HG03342 (cell line): ENCODE data around the gene ANKRD40.
"Not testable (repeated sequence)": the region's sequence is repeated elsewhere in the genome, so short reads cannot be mapped to it uniquely, and the experiment has no call there.

Source experiments
- ATAC-seq: cut with Tn5 transposase; IDR thresholded peaks from one replicate; pipeline ENCODE4 v1.9.1; 2021; ENCODE audit warnings: mild to moderate bottlenecking, moderate library complexity; ENCODE audit not compliant: unreplicated experiment

Gene ANKRD40

GRCh38 chr17:50686494-50687199 lies 21.1 kb downstream of the ANKRD40 start:
- no peak for ATAC-seq

- ATAC-seq: no peak
Measured at GRCh38 chr17:50685691-50686493, 21.8 kb downstream of the ANKRD40 start.

DNA sequence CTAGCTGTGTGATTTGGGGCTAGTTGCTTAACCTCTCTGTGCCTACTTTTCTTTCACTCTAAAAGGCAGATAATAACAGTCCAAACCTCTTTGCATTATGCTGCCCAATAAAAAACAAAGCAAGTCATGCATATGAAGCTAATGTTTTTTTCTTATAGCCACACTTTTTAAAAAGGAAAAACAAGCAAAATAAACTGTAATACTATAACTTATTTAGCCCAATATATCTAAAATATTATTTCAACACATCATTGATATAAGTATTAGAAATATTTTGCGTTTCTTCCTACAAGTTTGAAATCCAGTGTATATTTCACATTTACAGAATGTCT lies 22.4 kb downstream of the ANKRD40 start:
- ATAC-seq: no peak

DNA sequence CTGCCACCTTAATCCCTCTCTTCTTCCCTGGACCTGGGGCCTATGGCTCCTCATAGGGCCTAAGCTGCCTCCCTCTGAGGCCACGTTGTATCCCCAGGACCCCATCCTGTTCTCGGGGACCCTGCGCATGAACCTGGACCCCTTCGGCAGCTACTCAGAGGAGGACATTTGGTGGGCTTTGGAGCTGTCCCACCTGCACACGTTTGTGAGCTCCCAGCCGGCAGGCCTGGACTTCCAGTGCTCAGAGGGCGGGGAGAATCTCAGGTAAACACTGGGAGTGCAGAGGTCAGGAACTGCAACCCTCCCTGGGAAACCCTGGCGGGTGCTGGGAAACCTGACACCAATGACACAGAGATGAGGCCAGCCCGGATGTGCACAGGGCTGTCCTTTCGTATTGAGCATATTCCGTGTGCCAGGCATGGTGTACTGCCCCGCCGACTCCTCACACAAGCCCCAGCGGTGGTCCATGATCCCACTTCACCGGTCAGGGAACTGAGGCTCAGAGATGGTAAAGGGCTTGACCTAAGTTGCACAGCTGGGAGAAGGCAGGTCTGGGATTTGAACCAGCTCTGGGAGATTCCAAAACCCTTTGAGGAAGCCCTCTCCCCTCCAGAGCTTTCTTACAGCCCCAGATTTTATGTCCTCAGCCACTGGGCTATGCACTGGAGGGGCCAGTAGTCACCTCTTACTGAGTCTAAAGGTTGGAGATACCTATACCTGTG lies 22.9 kb downstream of the ANKRD40 start:
- ATAC-seq: no peak

DNA sequence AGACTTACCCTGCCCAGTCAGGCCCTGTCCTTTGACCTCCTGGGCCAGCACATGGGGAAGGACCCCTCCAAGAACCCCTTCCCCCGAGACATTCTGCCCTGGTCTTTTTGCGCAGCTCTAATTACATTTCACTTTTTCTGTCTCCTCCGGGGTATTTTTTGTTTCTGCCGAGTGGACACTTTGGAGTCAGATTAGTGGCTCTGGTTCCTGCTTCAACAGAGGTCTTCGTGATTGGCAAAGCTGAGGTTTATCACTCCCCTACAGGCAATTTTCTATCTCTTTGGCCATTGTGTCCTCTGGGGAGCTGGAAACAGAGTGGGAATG lies 23.5 kb downstream of the ANKRD40 start:
- ATAC-seq: no peak

DNA sequence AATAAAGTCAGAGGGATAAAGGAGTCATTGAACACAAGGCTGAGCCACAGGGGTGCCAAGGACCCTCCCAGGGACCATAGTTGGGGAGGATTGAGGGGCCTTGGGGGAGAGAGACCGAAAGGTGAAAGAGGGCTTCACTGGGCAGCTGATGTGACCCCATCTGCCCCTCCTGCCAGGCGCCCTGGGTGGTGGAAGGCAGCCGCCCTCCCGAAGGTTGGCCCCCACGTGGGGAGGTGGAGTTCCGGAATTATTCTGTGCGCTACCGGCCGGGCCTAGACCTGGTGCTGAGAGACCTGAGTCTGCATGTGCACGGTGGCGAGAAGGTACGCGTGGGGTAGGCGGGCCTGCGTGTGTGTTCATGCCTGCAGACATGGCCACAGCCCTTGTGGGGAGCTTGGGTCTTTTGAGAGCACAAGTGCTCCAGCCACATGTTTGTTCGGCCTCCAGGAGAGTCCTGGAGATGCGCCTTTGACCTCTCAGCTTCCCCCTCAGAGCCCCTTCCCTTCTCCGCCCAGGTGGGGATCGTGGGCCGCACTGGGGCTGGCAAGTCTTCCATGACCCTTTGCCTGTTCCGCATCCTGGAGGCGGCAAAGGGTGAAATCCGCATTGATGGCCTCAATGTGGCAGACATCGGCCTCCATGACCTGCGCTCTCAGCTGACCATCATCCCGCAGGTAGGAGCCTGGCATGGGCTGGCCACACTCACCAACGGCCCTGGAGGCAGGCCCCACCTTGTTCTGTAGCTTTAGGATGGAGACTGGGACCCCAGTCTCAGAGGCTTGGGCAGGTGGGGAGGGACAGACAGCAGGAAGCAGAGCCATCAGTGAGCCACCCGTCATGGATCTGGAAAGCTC lies 24.1 kb downstream of the ANKRD40 start:
- no peak for ATAC-seq

GRCh38 chr17:50682938-50683337 lies 24.8 kb downstream of the ANKRD40 start:
- no peak for ATAC-seq

- ATAC-seq: no peak
Measured at GRCh38 chr17:50682441-50682840, 25.3 kb downstream of the ANKRD40 start.

DNA sequence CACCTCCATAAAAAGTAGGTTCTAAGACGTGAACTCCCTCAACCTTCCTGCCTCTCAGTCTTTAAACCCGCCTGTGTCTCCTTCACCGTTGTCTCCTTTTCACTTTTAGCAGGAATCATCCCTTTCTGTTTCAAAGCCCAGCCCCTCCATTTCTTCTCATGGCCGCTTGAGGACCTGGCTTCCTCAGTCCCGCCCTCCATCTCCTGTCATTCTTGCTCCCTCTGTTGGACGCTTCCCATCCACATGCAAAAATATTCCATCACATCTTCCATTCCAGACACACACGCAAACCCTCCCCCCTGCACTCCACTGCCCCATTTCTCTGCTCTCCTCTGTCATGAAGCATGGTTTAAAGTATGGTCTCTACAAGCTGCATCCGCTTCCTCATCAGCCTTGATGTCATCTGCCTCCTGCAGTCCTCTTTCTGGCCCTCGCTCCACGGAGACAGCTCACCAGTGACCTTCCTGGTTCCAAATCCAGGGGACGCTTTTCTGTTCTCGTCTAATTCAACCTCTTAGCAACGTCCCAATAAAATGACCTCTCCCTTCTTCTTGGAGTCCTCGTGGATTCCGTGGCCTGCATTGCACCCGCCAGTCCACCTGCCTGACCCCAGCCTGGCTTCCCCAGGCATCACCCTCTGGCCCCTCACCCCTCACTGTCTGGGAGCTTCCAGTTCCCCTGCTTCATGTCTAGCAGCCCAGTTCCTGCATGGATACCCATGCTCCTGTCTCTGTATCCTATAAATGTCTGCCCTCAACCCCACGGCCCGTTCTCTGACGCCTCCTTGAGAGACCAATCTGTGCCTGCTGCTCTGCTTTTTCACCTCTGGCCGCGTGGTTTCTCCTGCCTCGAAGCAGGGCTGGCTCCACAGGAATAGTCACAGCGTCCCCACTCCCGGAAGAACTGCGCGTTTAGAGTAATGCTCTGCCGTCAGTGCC lies 26.2 kb downstream of the ANKRD40 start:
- no peak for ATAC-seq

DNA sequence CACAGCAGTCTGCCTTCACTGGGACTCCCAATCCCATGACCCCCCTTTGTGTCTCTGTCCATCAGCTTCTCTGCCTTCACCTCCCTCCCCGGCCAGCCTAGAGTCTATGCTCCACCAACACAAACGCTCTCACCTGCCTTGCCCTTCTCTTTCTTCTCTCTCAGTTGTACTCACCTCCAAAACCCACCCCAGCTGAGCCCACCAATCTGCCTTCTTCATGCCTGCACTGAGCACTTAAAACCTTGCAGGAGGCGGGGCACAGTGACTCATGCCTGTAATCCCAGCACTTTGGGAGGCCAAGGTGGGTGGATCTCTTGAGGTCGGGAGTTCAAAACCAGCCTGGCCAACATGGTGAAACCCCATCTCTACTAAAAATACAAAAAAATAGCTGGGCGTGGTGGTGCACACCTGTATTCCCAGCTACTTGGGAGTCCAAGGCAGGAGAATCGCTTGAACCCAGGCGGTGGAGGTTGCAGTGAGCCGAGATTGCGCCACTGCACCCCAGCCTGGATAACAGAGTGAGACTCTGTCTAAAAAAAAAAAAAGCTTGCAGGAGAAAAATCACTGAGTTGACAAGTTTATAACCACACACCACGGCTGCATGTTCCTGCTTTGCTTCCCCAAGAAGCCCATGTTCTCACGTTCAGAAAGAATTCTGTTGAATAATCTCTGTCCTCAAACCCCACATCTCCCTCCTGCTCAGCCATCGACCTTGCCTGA lies 27.0 kb downstream of the ANKRD40 start:
- ATAC-seq: not testable (repeated sequence)

DNA sequence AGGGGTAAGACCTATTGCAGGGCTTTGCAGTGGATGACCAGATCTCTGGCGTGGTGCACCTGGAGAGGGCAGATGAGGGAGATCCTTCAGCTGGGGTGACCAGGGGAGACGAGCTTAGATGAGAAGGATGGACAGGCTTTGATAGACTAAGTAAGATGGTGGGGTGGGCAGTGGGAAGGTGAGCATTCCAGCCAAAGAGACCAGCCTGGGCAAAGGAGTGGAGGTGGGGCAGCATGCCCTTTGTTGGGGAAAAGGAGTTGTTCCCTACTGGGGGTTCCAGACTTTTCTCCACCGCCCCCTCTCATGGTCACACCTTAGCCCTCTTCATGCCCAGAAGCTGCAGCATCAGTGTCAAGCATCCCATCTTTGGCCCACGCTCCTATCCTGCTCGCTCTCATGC lies 27.6 kb downstream of the ANKRD40 start:
- ATAC-seq: no peak

- ATAC-seq: no peak
Measured at GRCh38 chr17:50679008-50679544, 28.6 kb downstream of the ANKRD40 start.

- no peak for ATAC-seq
Measured at GRCh38 chr17:50677851-50678375, 29.8 kb downstream of the ANKRD40 start.

GRCh38 chr17:50676065-50676975 lies 31.4 kb downstream of the ANKRD40 start:
- no peak for ATAC-seq

DNA sequence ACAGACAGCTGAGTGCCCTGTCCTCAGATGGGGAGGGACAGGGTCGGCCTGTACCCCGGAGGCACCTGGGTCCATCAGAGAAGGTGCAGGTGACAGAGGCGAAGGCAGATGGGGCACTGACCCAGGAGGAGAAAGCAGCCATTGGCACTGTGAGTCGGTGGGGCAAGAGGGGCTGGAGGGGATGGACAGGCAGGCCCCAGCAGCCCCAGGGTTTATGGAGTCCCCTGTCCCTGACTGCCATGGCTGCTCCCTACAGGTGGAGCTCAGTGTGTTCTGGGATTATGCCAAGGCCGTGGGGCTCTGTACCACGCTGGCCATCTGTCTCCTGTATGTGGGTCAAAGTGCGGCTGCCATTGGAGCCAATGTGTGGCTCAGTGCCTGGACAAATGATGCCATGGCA lies 32.1 kb downstream of the ANKRD40 start:
- ATAC-seq: no peak

GRCh38 chr17:50675190-50675589 lies 32.5 kb downstream of the ANKRD40 start:
- no peak for ATAC-seq

GRCh38 chr17:50672831-50673551 lies 34.7 kb downstream of the ANKRD40 start:
- no peak for ATAC-seq
